Nephron (organoid): ENCODE results near the gene MAGEA11.
"Not testable (repeated sequence)": the region's sequence is repeated elsewhere in the genome, so short reads cannot be mapped to it uniquely, and the experiment has no call there.

Source experiments
- H3K27ac Mint-ChIP-seq, 3 experiments: 2 replicates each; pipeline ENCODE4 v1.8.0; 2020; ENCODE audit warnings: mixed read lengths in 3 of 3, mild to moderate bottlenecking in 2 of 3, moderate library complexity in 1 of 3
- H3K27me3 Mint-ChIP-seq: 2 replicates; pipeline ENCODE4 v1.8.0; 2021; ENCODE audit warnings: low read depth, mild to moderate bottlenecking, moderate library complexity, mixed read lengths
- H3K36me3 Mint-ChIP-seq: 2 replicates; pipeline ENCODE4 v1.8.0; 2020; ENCODE audit warnings: low read depth, mixed read lengths
- H3K4me1 Mint-ChIP-seq: 2 replicates; pipeline ENCODE4 v1.8.0; 2020; ENCODE audit warnings: mixed read lengths
- H3K4me3 Mint-ChIP-seq, 3 experiments: 2 replicates each; pipeline ENCODE4 v1.8.0; 2020; ENCODE audit warnings: mild to moderate bottlenecking in 3 of 3, mixed read lengths in 3 of 3, moderate library complexity in 2 of 3
- H3K9me3 Mint-ChIP-seq: 2 replicates; pipeline ENCODE4 v1.8.0; 2020; ENCODE audit warnings: mixed read lengths
- TF ChIP-seq, protein P1 (sequence below), 3 experiments: fragments of 200-600 bp; sonication (generic); IDR thresholded peaks; one replicate each; pipeline ENCODE4 v1.5.0; 2021; ENCODE audit warnings: antibody characterized with exemption in 3 of 3; ENCODE audit not compliant: unreplicated experiment in 3 of 3

The MAGEA11 gene

DNA sequence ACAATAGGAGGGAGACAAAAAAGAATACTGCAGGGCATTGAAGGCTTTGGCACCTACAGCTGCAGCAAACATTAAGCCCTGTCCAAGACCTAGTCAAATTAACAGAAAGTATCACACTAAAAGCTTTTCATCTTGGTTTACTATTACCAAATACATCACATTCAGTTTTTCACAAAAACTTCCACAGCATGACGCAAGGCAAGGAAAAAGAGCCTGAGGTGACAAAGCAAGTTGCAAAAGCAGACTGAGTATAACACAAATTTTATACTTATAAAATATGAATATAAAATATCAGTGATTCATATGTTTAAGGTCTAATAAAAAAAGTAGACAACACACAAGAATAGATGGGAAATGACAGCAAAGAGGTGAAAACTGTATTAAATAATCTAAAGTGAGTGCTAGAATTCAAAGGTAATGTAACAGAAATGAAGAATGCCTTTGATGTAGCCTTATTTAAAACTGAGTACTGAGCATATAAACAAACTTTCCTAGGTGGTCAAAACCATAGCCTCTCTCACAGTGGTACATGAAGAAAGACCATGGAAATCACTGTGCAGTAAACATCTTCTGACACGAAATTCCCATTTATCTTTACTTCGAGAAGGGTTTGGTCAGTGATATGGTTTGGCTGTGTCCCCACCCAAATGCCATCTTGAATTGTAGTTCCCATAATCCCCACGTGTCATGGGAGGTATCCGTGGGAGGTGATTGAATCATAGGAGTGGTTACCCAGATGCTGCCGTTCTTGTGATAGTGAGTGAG is 27.7 kb upstream of the MAGEA11 start:
- H3K27me3 Mint-ChIP-seq = no peaks in the 10 kb centered on the region
- no peaks in the 10 kb centered on the region for H3K4me1 Mint-ChIP-seq
- peaks cover 6% of the 10 kb centered on the region for H3K9me3 Mint-ChIP-seq
- TF ChIP-seq, protein P1, sequence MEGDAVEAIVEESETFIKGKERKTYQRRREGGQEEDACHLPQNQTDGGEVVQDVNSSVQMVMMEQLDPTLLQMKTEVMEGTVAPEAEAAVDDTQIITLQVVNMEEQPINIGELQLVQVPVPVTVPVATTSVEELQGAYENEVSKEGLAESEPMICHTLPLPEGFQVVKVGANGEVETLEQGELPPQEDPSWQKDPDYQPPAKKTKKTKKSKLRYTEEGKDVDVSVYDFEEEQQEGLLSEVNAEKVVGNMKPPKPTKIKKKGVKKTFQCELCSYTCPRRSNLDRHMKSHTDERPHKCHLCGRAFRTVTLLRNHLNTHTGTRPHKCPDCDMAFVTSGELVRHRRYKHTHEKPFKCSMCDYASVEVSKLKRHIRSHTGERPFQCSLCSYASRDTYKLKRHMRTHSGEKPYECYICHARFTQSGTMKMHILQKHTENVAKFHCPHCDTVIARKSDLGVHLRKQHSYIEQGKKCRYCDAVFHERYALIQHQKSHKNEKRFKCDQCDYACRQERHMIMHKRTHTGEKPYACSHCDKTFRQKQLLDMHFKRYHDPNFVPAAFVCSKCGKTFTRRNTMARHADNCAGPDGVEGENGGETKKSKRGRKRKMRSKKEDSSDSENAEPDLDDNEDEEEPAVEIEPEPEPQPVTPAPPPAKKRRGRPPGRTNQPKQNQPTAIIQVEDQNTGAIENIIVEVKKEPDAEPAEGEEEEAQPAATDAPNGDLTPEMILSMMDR (IDR thresholded peaks at IDR 0.05; ENCODE audit: unreplicated experiment in 3 of 3) = no peak
- H3K4me3 Mint-ChIP-seq = no peak overlapping the region
- no peak overlapping the region for H3K27ac Mint-ChIP-seq
- no peaks in the 10 kb centered on the region for H3K36me3 Mint-ChIP-seq

DNA sequence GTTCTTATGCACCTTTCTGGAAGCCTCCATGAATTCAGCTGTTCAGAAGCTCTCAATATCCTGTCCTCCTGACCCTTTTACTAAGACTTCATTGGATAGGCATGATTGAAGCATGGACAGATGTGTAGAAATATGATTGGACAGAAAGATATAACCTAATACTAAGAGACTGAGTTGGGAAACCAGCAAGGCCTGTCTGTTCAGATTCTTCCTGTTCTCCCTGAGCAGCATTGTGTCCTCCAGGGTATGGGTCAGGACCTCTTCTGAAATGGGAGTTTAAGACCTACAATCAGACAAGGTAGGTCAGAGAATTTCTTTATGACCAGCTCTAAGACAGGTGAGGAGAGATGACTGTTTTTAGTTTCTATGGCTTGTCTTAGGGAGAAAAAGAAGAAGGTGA is 23.9 kb upstream of the MAGEA11 start:
- H3K27me3 Mint-ChIP-seq = no peaks in the 10 kb centered on the region
- H3K4me3 Mint-ChIP-seq = no peak overlapping the region
- H3K9me3 Mint-ChIP-seq = peaks cover 22% of the 10 kb centered on the region
- H3K4me1 Mint-ChIP-seq = no peaks in the 10 kb centered on the region
- H3K36me3 Mint-ChIP-seq = peaks cover 3% of the 10 kb centered on the region
- TF ChIP-seq, protein P1 (IDR thresholded peaks at IDR 0.05; ENCODE audit: unreplicated experiment in 3 of 3) = no peak
- no peak overlapping the region for H3K27ac Mint-ChIP-seq

DNA sequence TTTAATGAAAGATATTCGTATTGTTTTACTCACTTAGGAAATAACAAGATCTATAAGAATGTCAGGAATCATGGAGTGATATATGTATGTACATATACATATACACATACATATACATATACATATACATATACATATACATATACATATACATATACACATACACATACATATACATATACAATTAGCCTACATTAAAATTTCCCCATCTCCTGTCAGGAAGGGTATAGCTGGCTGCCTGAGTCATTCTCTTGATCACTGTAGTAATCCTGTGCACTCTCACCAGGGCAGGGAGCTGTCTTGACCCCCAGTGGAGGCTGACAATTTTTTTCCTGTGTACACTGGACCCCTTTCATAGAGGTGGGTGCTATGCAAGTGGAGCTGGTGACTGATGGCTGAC is 23.3 kb upstream of the MAGEA11 start:
- Mint-ChIP-seq H3K36me3 (peaks cover 3% of the 10 kb centered on the region), H3K27ac (no peak overlapping the region), H3K4me1 (no peaks in the 10 kb centered on the region), H3K4me3 (no peak overlapping the region), H3K27me3 (no peaks in the 10 kb centered on the region), H3K9me3 (peaks cover 26% of the 10 kb centered on the region)
- TF ChIP-seq, protein P1 (IDR thresholded peaks at IDR 0.05; ENCODE audit: unreplicated experiment in 3 of 3) = no peak

DNA sequence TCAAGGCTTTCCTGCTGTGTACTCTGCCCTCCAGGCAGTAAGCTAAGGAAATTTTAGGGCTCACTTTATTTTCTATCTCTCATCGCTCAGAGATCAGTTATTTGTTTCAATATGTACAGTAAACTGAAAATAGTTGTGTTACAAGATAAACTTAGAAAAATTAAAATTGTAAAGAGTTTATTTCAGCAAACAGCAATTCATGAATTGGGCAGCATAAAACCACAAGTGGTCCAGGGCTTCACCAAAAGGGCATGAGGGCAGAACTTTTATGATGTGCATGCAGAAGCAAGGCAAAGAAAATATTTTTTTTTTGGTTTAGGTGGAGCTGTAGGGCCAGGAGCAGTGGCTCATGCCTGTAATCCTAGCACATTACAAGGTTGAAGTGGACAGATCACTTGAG is 20.1 kb upstream of the MAGEA11 start:
- TF ChIP-seq, protein P1 (IDR thresholded peaks at IDR 0.05; ENCODE audit: unreplicated experiment in 3 of 3) = no peak
- H3K4me3 Mint-ChIP-seq = no peak overlapping the region
- H3K36me3 Mint-ChIP-seq = peaks cover 3% of the 10 kb centered on the region
- peaks cover 27% of the 10 kb centered on the region for H3K9me3 Mint-ChIP-seq
- no peaks in the 10 kb centered on the region for H3K4me1 Mint-ChIP-seq
- H3K27me3 Mint-ChIP-seq = no peaks in the 10 kb centered on the region
- H3K27ac Mint-ChIP-seq = no peak overlapping the region

DNA sequence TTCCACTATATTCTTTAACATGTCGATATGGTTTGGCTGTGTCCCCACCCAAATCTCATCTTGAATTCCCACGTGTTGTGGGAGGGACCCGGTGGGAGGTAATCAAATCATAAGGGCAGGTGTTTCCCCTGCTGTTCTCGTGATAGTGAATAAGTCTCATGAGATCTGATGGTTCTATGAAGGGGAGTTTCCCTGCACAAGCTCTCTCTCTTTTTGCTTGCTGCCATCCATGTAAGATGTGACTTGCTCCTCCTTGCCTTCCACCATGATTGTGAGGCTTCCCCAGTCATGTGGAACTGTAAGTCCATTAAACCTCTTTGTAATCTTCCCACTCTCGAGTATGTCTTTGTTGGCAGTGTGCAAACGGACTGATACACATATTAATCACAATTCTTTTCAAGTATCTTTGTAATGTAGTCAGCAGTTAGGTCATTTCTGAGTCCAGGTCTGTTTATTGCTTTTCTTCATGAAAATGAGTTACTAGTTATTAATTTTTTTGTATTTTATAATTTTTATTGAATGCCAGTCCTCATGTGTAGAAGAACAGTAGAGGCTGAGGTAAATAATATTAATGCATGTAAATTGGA is 19.1 kb upstream of the MAGEA11 start:
- H3K4me1 Mint-ChIP-seq, H3K27me3 Mint-ChIP-seq, H3K36me3 Mint-ChIP-seq, H3K27ac Mint-ChIP-seq, H3K4me3 Mint-ChIP-seq: not testable (repeated sequence)
- peaks cover 30% of the 10 kb centered on the region for H3K9me3 Mint-ChIP-seq

DNA sequence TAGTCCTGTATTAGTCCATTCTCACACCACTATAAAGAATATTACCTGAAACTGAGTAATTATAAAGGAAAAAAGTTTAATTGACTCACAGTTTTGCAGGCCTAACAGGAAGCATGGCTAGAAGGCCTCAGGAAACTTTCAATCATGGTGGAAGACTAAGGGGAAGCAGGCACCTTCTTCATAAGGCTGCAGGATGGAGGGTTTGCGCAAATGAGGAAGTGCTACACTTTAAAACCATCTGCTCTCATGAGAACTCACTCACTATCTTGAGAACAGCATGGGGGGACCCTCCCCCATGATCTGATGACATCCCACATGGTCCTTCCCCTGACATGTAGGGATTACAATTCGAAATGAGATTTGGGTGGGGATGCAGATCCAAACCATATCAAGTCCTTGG is 12.1 kb upstream of the MAGEA11 start:
- no peaks in the 10 kb centered on the region for H3K4me1 Mint-ChIP-seq
- H3K4me3 Mint-ChIP-seq = no peak overlapping the region
- no peaks in the 10 kb centered on the region for H3K36me3 Mint-ChIP-seq
- H3K27me3 Mint-ChIP-seq = no peaks in the 10 kb centered on the region
- TF ChIP-seq, protein P1 (IDR thresholded peaks at IDR 0.05; ENCODE audit: unreplicated experiment in 3 of 3) = no peak
- H3K9me3 Mint-ChIP-seq = peaks cover 19% of the 10 kb centered on the region
- no peak overlapping the region for H3K27ac Mint-ChIP-seq
